Stimulated activated naive CD4-positive, alpha-beta T cell (primary cell): ENCODE measurements around the gene SLC6A2.

Source experiments
- DNase-seq, 6 experiments: peaks; one replicate each; lab custom pipeline; 2025; lab: John Stamatoyannopoulos, UW

SLC6A2 gene

DNA sequence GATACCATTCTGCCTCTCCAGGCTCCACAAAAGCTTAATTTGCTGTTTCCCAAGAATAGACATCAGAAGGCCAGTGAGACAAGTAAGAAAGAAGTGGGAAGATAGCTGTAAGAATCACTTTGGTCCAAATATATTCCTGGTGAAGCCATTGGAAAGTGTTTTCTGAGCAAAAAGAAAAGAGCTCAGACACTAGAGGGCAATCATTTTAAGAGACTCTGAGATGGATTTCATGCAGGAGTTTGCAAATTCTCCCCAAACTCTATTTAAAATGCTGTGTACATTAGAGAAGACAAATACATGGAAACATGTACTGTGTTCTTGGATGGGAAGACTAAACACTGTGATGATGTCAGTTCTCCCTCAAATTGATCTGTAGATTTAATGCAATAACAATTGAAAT is 8.0 kb upstream of the SLC6A2 start:
- no peak for DNase-seq

DNA sequence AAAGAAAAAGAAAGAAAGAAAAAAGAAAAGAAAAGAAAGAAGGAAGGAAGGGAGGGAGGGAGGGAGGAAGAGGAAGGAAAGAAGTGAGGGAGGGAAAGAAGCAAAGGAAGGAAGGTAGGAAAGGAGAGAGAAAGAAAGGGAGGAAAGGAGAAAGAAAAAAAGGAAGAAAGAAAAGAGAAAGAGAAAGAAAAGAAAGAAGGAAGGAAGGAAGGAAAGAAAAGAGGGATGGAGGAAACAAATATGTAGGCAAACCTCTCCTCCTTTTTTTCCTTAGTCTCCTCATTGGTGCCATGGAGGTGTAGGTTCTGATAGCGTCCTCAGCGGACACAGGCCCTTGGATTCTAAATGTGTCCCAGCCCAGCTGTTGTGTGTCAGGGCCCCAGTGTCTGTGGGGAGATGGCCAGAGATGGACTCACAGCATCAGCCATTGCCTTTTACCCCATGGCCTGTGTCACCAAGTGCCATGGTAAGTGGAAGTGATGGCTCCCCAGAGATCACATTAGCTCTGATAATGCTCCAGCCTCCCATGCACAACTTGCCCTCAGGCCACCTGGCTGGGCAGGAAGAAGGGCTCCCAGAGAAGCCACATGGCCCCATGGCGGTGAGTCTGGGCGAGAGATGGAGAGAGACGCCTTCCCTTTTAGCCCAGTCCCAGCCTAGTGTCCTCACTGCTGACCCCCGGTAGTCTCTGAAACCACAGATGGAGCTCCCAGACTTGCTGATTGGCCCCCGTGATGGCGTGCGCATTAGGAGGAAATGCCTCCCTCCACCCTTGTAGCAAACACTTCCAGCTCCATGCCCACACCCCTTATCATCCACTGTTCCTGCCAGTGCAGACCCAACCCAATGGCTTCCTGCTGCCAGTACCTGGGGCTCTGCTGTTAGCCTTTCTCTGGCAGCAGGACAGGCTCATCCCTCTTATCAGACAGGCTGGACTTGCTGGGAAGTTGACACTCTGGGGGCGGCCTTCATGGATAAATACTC is 3.7 kb upstream of the SLC6A2 start:
- no peak for DNase-seq

DNA sequence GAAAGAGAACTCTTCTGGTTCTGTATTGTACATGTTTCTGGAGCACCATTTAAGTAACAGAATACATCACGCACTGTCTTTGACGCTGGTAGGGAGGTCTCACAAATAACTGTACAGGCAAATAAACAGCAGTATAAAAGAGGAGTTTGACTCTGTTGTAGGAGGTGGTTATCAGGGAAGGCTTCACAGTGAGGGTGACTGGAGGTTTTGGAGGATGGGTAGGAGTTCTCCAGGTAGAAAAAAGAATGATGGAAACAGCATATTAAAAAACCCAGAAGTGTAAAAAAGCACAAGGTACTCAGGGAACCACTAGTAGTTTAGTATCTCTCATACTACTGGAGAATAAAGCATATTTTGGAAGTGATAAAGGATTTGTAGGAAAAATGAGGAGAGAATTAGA is 2.7 kb upstream of the SLC6A2 start:
- no peak for DNase-seq

DNA sequence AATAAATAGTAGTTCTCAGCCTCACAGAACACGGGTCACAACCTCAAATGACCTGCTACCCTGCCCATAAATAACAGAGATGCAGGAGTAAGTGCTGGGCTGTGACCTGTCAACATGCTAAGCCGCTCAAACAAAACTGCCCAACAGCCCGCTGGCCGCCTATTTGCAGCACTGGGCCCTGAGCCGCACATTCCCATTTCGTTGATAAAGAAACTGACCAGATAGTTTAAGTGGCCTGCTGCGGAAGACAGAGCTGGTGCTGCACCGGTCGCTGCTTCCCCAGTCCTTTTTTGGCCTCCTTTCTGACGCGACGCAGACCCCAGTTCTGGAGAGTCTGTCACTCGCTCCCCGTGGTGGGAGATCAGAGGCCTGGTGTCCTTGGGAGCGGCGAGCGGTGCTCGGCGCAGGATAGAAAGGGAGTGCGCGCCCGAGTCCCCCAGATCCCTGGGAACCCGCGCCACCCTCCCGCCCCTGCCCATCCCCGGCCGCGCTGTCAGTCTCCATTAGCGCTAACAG is 349 bp upstream of the SLC6A2 start:
- no peak for DNase-seq

DNA sequence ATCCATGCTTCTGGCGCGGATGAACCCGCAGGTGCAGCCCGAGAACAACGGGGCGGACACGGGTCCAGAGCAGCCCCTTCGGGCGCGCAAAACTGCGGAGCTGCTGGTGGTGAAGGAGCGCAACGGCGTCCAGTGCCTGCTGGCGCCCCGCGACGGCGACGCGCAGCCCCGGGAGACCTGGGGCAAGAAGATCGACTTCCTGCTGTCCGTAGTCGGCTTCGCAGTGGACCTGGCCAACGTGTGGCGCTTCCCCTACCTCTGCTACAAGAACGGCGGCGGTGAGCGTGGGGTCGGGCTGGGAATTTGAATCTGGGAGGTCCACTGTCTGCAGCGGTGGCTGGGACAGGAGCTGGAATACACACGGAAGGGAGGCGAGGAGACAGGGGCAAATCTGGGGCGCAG is 904 bp downstream of the SLC6A2 start:
- DNase-seq: no peak

DNA sequence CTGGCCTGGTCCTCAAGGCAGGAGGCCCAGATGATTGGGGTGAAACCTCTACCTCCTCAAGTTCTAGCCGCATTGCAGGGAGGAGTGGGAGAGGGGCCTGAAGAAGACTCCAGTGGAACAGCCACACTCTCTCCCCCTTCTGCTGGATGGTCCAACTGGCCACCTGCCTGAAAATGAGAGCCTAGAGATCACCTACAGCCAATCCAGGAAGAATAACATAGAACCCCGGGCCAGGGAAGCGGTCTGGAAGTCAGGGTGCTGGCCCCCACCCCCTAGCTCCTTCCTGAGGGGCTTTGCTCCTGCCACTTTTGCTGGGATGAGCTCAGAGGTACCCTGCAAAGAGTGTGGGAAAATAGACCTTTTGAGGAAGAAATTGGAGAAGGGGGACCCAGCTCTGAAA is 1.8 kb downstream of the SLC6A2 start:
- DNase-seq: no peak

DNA sequence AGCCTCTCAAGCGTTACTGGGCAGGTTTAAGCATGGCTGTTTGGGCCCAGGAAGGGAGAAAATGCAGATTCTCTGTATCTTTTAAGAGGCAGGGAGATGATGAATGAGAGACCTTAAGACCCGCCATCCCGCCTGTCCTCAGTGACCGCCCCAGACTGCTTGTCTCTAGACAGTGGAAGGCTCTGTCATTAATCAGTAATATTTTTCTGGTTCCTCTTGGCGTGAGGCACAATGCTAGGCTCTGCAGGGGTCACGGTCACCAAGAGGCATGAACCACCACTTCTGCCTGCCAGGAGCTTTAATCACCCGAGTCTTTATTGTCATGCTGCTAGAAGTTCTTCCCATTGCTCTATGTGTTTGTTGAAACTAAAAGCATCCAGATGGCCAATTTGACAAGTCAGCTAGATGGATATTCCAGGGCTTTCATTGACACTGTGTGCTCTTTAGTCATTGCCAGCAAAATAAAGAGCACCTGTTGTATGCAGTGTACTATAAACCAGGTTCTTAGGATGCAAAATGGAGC is 3.2 kb downstream of the SLC6A2 start:
- DNase-seq: no peak

DNA sequence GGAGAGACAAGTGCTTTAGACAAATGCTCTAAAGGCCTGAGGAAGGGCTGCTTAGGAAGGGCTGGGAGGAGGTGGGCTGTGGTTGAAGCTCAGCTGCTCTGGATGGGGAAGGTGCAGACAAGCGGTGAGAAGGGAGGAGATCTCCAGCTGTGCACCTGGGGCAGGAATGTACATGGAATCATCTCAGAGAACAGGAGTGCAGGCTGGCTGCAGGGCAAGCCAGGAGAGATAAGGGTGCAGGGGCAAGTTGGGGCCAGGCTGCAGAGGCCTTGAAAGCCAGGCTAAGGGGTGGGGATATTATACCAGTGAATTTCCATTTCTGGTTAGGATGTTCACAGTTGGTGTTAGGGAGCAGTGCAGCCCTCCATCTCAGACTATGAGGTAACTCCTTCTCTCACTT is 4.2 kb downstream of the SLC6A2 start:
- no peak for DNase-seq

DNA sequence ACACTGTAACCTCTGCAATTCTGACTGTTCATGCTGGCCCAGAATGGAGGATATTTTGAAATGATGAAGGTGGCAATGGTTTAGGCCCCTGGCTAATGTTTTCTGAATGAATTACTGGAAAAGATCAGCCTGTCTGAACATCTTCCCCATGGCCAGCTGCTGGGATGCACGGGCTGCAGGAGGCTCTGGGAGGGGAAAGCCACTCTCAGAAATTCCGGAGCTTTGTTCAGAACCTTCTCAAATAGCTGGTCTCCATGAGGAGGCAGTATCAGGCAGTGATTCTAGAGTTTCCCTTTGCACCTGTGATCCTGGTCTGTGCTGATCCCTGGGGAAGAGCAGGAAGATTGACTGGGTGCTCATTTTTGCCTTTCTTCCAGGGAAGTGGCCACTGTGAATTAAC is 5.0 kb downstream of the SLC6A2 start:
- no peak for DNase-seq

DNA sequence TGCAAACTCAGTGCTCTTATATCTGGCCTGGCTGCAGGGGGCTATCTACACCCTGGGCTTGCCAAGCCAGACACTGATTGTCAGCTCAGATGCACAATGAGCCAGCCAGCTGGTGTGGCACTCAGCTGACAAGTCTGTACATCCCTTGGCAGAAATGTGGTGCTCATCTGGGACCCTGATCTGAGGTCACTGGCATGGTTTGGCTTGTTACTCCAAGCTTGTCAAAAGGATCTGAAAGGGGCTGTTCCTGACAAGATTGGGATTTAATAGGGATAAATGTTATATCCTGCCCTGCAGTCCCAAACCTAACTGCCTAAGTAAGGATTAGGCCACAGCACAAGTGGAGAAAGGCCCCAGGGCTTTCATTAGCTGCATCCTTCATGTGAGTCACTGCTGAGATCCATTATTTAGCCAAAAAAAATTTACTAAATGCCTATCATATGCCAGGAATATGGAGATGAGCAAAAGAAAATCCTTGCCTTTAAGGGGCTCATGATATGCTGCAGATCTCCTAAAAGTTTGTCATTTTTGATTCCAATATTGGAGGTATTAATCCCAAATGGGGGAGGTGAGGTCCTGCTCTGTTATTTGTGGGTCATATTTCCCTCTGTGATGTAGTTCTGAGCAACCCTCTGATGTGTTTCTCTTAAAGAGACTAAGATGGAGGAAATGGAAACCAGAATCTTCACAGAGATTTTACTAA is 6.3 kb downstream of the SLC6A2 start:
- DNase-seq: no peak

DNA sequence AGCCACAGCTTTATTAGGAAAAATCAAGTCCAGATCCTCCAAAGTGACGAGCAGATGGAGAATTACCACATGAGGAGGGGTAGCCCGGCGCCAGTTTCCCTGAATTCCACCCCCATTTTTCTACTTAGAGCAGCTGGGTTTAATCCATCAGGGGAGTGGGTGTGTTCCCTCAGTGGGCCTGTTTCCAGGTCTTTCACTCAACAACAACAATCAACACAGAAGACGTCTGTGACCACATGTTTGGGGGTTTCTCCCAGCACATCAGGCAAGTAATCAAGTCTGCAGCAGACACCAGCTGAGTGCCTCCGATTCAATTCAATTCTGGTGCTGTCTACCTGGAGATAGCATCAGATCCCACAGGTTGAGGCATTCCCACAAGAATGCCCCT is 6.8 kb downstream of the SLC6A2 start:
- DNase-seq: no peak

DNA sequence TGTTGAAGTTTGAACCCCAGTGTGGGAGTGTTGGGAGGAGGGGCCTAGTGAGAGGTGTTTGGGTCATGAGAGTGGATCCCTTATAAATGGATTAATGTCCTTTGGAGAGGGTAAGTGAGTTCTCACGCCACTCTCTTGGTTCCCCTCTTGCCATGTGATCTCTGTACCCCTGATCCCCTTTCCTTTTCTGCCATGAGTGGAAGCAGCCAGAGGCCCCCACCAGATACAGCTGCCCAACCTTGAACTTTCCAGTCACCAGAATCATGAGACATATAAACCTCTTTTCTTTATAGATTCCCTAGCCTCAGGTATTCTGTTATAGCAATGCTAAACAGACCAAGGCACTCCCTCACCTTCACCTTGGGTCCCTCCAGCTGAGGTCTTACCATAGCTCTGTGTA is 7.4 kb downstream of the SLC6A2 start:
- DNase-seq: no peak

DNA sequence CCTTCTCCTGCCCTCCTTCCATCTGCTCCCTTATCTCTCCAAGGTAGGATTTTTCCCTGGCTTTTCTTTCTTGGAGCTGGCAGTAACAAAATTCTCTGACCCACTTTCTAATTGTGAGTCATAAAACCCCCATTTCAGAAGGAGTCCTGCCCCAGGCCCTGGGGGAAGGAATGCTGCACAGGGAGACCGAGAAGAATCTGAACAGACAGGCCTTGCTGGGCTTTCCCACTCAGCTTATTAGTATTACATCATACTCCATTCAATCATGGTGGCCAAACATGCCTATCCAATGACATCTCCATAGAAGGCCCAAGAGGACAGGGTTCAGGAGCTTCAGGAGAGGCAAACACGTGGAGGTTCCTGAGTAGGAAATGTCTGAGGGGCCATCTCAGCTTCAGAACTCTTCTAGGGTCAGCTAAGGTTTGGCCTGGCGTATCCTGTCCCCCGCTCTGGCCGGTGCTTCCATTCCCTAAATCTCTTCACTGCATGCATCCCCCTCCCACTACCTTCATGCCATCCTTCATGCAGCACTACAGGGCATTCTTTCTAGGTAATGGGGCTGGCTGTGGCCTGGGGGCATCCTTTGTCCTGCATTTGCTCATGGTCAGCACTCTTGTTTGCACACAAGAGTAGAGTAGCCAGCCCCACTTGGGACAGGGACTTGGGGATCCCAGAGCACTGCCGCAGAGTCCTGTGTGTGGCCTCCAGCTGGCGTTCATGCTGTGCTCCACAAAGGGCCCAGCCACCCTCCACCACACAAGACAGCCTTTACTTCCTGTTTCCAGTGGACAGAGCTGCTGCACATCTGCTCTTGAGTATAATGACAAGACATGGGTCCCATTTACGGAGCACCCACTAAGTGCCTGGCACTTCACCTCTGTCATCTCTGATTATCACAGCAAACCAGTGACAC is 8.2 kb downstream of the SLC6A2 start:
- no peak for DNase-seq

DNA sequence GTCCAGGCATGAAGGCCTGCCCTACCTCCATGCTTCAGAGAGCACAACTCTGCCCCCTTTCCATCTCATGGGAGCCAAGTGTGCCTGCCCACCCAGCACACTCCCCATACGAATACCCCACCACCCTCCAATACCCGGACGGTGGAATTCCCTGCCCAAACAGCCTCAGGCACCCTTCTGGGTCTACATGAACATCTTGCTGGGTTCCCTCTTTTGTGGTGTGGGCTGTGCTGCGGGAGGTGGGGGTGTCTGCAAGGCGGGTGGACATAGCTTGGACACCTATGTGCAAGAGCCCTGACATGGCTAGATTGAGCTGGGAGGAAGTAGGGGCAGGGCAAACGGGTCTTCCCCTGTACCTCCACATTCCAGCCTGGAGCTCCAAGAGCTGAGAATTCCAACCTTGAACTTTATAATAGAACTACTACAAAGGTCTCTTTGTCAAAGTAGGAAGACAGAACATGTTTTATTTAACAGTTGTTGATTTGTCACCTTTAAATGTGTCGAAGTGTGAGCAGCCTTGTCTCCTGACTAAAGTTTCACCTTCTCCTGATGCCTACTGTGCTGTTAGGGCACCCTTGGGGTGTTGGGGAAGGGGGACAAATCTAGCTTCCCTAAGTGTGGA is 9.1 kb downstream of the SLC6A2 start:
- DNase-seq: no peak

DNA sequence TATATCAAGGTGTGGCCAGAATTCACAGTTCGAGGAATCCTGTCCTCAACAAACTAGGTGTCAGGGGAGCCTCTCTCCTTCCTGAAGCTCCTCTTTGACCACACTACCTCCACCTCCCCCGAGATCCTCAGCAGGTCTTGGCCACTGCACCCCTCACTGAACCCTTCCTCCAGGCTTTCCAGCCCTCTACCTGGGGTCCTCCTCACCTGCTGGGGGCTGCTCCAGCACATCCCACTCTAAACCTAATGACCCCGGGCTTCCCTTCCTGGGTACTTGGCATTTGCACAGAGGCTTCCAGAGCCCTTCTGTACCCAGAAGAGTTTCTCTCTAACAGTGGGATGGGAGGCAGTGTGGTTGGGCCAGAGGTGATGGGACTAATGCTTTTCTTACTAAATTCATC is 9.7 kb downstream of the SLC6A2 start:
- no peak for DNase-seq

DNA sequence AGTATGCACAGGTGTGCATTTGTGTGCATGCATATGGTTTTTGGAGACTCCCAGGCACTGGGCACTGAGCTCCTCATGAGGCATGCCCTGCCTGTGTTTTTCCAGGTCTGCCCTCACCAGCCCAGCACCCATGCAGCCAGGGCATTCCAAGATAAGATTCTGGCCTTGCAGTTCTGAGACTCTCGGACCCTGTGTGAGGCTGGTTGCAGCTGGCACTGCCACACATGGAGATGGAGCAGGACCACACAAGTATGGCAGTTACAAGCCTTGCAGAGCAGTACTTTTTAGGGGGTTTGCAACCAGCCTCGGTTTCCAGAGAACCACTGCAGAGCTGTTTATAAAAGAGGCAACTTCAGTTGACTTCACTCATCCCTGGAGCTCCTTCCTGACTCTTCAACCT is 10.2 kb downstream of the SLC6A2 start:
- no peak for DNase-seq

DNA sequence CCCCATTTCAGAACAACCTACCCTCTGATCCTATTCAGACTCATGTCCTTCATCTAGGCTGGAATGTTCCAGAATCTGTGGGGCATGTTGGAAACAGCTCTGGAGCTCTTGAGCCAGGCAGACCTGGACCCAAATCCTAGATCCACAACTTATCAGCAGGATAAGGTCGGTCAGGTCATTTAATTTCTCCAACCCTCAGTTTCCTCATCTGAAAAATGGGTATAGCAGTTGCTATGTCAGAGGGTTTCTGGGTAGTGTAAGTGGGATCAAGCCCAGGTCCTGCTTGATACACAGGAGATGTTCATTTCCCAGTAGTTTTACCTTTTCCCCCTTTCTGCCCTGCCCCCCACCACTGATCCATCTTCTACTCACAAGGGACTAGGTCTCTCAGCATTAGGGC is 12.0 kb downstream of the SLC6A2 start:
- no peak for DNase-seq

DNA sequence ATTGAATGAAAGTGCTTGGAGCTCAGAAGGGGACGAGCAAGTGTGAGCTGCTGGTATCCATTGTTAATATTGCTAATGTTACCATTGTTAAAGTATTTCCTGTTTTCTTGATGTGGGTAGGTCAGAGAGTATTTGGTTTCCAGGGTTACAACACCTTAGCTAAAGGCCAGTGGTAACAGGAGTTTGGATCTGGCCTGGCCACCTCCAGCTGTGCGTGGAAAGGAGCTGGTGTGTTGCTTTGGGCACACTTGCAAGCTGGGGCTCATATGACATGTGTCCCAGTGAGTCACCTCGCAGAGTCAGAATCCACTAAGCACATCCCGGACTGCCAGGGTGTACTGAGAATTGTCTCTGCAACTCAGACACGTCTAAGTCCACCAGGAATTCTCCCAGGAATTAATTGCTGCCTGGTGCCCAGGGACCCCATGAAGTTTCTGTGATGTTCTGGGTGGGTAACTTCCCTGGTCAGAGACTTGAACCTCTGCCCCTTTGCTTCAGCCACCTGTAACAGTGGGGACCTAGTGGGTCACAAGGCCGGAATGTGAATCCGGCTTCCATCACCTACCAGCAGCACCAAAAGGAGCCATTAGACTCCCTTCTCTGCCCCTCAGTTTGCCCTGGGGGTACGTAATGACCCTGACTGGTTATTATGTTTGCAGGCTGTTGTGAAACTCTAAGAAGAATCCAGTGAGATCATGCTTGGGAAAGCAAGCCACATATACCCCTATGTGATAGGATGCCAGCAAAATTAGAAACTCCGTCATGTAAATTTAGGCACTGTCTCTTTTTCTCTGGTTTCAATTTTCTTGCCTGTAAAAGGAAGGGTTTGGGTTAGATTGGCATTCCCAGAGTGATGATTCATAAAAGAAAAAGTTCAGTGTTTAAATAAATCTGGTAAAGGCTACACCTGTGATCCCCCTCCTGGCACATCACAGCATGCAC is 12.8 kb downstream of the SLC6A2 start:
- no peak for DNase-seq

DNA sequence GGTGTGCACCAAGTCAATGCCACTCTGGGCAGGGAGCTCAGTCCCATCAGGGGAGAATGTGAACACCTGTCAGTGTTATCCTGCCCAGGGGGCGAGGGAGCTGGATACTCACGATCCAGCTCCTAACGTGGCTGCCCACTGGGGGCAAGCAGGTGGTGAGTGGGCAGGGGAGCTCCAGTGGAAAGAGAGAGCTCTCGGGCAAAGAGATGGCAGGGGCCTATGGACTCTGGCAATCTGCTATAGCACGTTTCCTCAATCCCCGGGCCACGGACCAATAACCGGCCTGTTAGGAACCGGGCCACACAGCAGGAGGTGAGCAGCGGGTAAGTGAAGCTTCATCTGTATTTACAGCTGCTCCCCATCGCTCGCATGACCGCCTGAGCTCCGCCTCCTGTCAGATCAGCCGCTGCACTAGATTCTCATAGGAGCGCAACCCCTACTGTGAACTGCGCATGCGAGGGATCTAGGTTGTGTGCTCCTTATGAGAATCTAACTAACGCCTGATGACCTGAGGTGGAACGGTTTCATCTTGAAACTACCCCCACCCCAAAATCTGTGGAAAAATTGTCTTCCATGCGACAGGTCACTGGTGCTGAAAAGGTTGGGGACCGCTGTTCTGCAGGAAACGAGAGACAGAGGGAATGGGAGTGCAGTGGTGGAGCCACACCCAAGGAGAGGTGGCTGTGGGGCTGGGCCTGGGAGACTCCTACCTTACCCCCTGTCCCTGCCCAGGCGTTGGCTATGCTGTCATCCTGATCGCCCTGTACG is 15.6 kb downstream of the SLC6A2 start:
- DNase-seq: no peak

DNA sequence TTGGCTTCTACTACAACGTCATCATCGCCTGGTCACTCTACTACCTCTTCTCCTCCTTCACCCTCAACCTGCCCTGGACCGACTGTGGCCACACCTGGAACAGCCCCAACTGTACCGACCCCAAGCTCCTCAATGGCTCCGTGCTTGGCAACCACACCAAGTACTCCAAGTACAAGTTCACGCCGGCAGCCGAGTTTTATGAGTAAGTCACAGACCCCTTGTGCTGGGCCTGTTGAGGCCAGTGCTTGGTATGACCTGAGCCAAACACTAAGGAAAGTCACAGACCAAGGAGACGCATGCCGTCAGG is 16.1 kb downstream of the SLC6A2 start:
- DNase-seq: no peak
